ENCODE measurements around the gene CCDC91. TPM values are rescaled to one million over a fixed set of nuclear protein-coding genes. Genes with fewer than 3 reads are reported as not detected.
"Not testable (repeated sequence)": the region's sequence is repeated elsewhere in the genome, so short reads cannot be mapped to it uniquely, and the experiment has no call there.

Gene CCDC91
- total RNA-seq, 1 experiment from 2014 or later: 26.9 TPM

- ChIA-PET CTCF (no interaction called here), POLR2A (no interaction called here)
- Histone ChIP-seq H3K4me1 (ENCODE audit: control insufficient read depth, insufficient read depth, low read length) (peaks cover 17% of the 10 kb centered on the region), H3K36me3 (ENCODE audit: control insufficient read depth, insufficient read depth, low read length) (no peaks in the 10 kb centered on the region), H3K9me3 (ENCODE audit: control insufficient read depth, insufficient read depth, low read depth, low read length) (peaks cover 9% of the 10 kb centered on the region; the same call in 1 of the 2 replicates), H3K27ac (ENCODE audit: low read length) (peak overlapping the region; percentile 95; the same call in 1 of the 2 replicates), H3K4me3 (ENCODE audit: low read depth in 2 of 2, low read length in 2 of 2) (no peak overlapping the region), H3K27me3 (ENCODE audit: control insufficient read depth, insufficient read depth, low read length) (no peaks in the 10 kb centered on the region)
- intact Hi-C loops (cut with micrococcal nuclease; ENCODE audit: unreplicated experiment) (no loop called here), in situ Hi-C loops (cut with HindIII; ENCODE audit: low pct_unique_long_range_greater_than_20kb, low sequenced_read_pairs) (no loop called here)
- no peak for TF ChIP-seq SIN3A (IDR thresholded peaks at IDR 0.05; ENCODE audit: borderline replicate concordance, insufficient read depth, low read depth, low read length)
- no peak for ATAC-seq
- no TSS peak for BruUV-seq (replicated peaks)
- no peak for DNase-seq (ENCODE audit: low read depth, low spot score)
Measured at GRCh38 chr12:28192125-28192524, 1.9 kb downstream of the CCDC91 start.

GRCh38 chr12:28194621-28195020 lies 4.4 kb downstream of the CCDC91 start:
- H3K27ac ChIP-seq (ENCODE audit: low read length); ATAC-seq; H3K4me3 ChIP-seq (ENCODE audit: low read depth in 2 of 2, low read length in 2 of 2); in situ Hi-C loops (cut with HindIII; ENCODE audit: low pct_unique_long_range_greater_than_20kb, low sequenced_read_pairs); DNase-seq (ENCODE audit: low read depth, low spot score); H3K9me3 ChIP-seq (ENCODE audit: control insufficient read depth, insufficient read depth, low read depth, low read length); H3K36me3 ChIP-seq (ENCODE audit: control insufficient read depth, insufficient read depth, low read length); BruUV-seq (replicated peaks); CTCF ChIA-PET; intact Hi-C loops (cut with micrococcal nuclease; ENCODE audit: unreplicated experiment); H3K27me3 ChIP-seq (ENCODE audit: control insufficient read depth, insufficient read depth, low read length): not testable (repeated sequence)
- POLR2A ChIA-PET: interaction anchor here (0.6 kb wide), 1 partner anchor 73 kb away, joined by 4 read pairs; no protein-coding TSS in a partner anchor
- peaks cover 11% of the 10 kb centered on the region for H3K4me1 ChIP-seq (ENCODE audit: control insufficient read depth, insufficient read depth, low read length)

- POLR2A ChIA-PET; H3K36me3 ChIP-seq (ENCODE audit: control insufficient read depth, insufficient read depth, low read length); H3K4me3 ChIP-seq (ENCODE audit: low read depth in 2 of 2, low read length in 2 of 2); ATAC-seq; intact Hi-C loops (cut with micrococcal nuclease; ENCODE audit: unreplicated experiment); BruUV-seq (replicated peaks); DNase-seq (ENCODE audit: low read depth, low spot score); H3K27ac ChIP-seq (ENCODE audit: low read length); CTCF ChIA-PET; in situ Hi-C loops (cut with HindIII; ENCODE audit: low pct_unique_long_range_greater_than_20kb, low sequenced_read_pairs); H3K27me3 ChIP-seq (ENCODE audit: control insufficient read depth, insufficient read depth, low read length); H3K4me1 ChIP-seq (ENCODE audit: control insufficient read depth, insufficient read depth, low read length): not testable (repeated sequence)
- H3K9me3 ChIP-seq (ENCODE audit: control insufficient read depth, insufficient read depth, low read depth, low read length): peaks cover 27% of the 10 kb centered on the region; the same call in 1 of the 2 replicates
Measured at GRCh38 chr12:28201136-28201535, 10.9 kb downstream of the CCDC91 start.

GRCh38 chr12:28202374-28203130 lies 12.3 kb downstream of the CCDC91 start:
- CTCF ChIA-PET: interaction anchor here (0.6 kb wide), 1 partner anchor 126 kb away, joined by 5 read pairs; no protein-coding TSS in a partner anchor
- in situ Hi-C loops (cut with HindIII; ENCODE audit: low pct_unique_long_range_greater_than_20kb, low sequenced_read_pairs) (no loop called here), intact Hi-C loops (cut with micrococcal nuclease; ENCODE audit: unreplicated experiment) (no loop called here)
- POLR2A ChIA-PET: interaction anchor here (0.5 kb wide), 1 partner anchor 116 kb away, joined by 3 read pairs; no protein-coding TSS in a partner anchor
- BruUV-seq (replicated peaks): no TSS peak
- H3K36me3 ChIP-seq (ENCODE audit: control insufficient read depth, insufficient read depth, low read length): no peaks in the 10 kb centered on the region
- H3K27me3 ChIP-seq (ENCODE audit: control insufficient read depth, insufficient read depth, low read length): no peaks in the 10 kb centered on the region
- H3K4me1 ChIP-seq (ENCODE audit: control insufficient read depth, insufficient read depth, low read length): peaks cover 3% of the 10 kb centered on the region; the same call in 1 of the 2 replicates
- ATAC-seq (peak; percentile 63), DNase-seq (ENCODE audit: low read depth, low spot score) (no peak)
- H3K27ac ChIP-seq (ENCODE audit: low read length): no peak overlapping the region
- TF ChIP-seq TCF7L2 (IDR thresholded peaks at IDR 0.05; ENCODE audit: low read depth, low read length) (peak; percentile 73; the same call in 1 of the 2 replicates), SIN3A (IDR thresholded peaks at IDR 0.05; ENCODE audit: borderline replicate concordance, insufficient read depth, low read depth, low read length) (no peak), REST (IDR thresholded peaks at IDR 0.05; ENCODE audit: insufficient read depth in 1 of 2, low read depth in 2 of 2, low read length in 1 of 2) (no peak), CTCF (IDR thresholded peaks at IDR 0.05) (no peak), POLR2AphosphoS5 (IDR thresholded peaks at IDR 0.05; ENCODE audit: low read depth, low read length) (0 out of 2 replicates have a peak, but pooled peaks have one; percentile 27)
- H3K4me3 ChIP-seq (ENCODE audit: low read depth in 2 of 2, low read length in 2 of 2): no peak overlapping the region
- peaks cover 35% of the 10 kb centered on the region; the same call in 1 of the 2 replicates for H3K9me3 ChIP-seq (ENCODE audit: control insufficient read depth, insufficient read depth, low read depth, low read length)
